ENCODE results near the gene ITGB1BP1. TPM values are rescaled to one million over a fixed set of nuclear protein-coding genes. Genes with fewer than 3 reads are reported as not detected.

Gene ITGB1BP1
- total and polyA plus RNA-seq, 10 of the 15 experiments (the other 5 are each of a cell fraction or from before 2014, with no cell fraction given) = 50.2 to 273 (median 97.2) TPM

GRCh38 chr2:9434489-9434888 is 11.2 kb upstream of the ITGB1BP1 start:
- Histone ChIP-seq H4K20me1 (ENCODE audit: control insufficient read depth, insufficient read depth) (no peaks in the 10 kb centered on the region), H3K27ac (ENCODE audit: control insufficient read depth, insufficient read depth) (no peak overlapping the region), H3K4me1 (ENCODE audit: control insufficient read depth, insufficient read depth, low read length) (no peaks in the 10 kb centered on the region), H3K4me3 (no peak overlapping the region), H3K4me2 (ENCODE audit: control insufficient read depth, insufficient read depth) (no peak overlapping the region), H2AFZ (ENCODE audit: control insufficient read depth, low read depth, low read length) (no peak overlapping the region), H3K27me3 (replicated peaks in 1 of 2; ENCODE audit: control insufficient read depth in 2 of 2, insufficient read depth in 2 of 2, low read length in 1 of 2) (no peaks in the 10 kb centered on the region), H3K79me2 (ENCODE audit: control insufficient read depth, insufficient read depth, low read length) (no peaks in the 10 kb centered on the region), H3K9ac (ENCODE audit: control insufficient read depth, insufficient read depth, low read length) (no peak overlapping the region), H3K36me3 (ENCODE audit: control insufficient read depth in 2 of 2, insufficient read depth in 2 of 2, low read length in 1 of 2) (peaks cover 0 to 36% of the 10 kb centered on the region in 2 experiments; a peak in 2 of 4 replicates), H3K9me3 (replicated peaks; ENCODE audit: control insufficient read depth, insufficient read depth, low read length) (no peaks in the 10 kb centered on the region)
- no peak for ATAC-seq
- WGBS (ENCODE audit: insufficient coverage, insufficient replicate concordance, low lambda C conversion rate, missing lambda C conversion rate) = 49% methylated on average over 2 of the region's 2 CpGs
- TF ChIP-seq IKZF1 (conservative IDR thresholded peaks at IDR 0.05) (no peak), EP300 (IDR thresholded peaks at IDR 0.05; ENCODE audit: borderline replicate concordance in 1 of 2, control insufficient read depth in 1 of 2, low read depth in 2 of 2, low read length in 2 of 2) (no peak), BRCA1 (IDR thresholded peaks at IDR 0.05; ENCODE audit: low read depth, low read length) (no peak), CHD1 (IDR thresholded peaks at IDR 0.05; ENCODE audit: low read depth, low read length) (no peak), NR2C1 (IDR thresholded peaks at IDR 0.05) (no peak), EED (IDR thresholded peaks at IDR 0.05; ENCODE audit: low read depth) (no peak)
- DNase-seq (ENCODE audit: low read depth, low spot score) = no peak
- CTCF ChIA-PET = no interaction called here
- no TSS peak for BruUV-seq (replicated peaks)
- FAIRE-seq = no peak
- RAD21 ChIA-PET (ENCODE audit: unreplicated experiment) = no interaction called here
- POLR2A ChIA-PET = interaction anchor here (0.8 kb wide), 1 partner anchor 17 kb away, joined by 4 read pairs; no protein-coding TSS in a partner anchor
- in situ Hi-C loops (cut with MboI) (no loop called here), intact Hi-C loops (cut with micrococcal nuclease; ENCODE audit: unreplicated experiment) (no loop called here)
- SMC1A ChIA-PET (ENCODE audit: uncharacterized antibody, unreplicated experiment) = interaction anchor here (0.7 kb wide), 2 partner anchors 109 to 1168 kb away, joined by 3 read pairs; no protein-coding TSS in a partner anchor

All from GM12878 (cell line).